Sigmoid colon (tissue), 4 donors: ENCODE results near the gene CD200.

Experiments
- CTCF ChIP-seq, 4 experiments: fragments of 450-650 bp in 3 of 4; fragments of 200-600 bp in 1 of 4; IDR thresholded peaks; one replicate each; pipeline ENCODE4 v1.5.1; 2016 to 2019; ENCODE audit warnings: antibody characterized with exemption in 4 of 4, mild to moderate bottlenecking in 3 of 4, moderate library complexity in 2 of 4
- EP300 ChIP-seq, 4 donors: sonication (generic); formaldehyde crosslinking; IDR thresholded peaks; one replicate each; pipeline ENCODE4 v1.6.1; 2017; ENCODE audit warnings: antibody characterized with exemption in 4 of 4
- POLR2A ChIP-seq, 2 donors: fragments of 450-650 bp; IDR thresholded peaks; one replicate each; pipeline ENCODE4 v1.6.1; 2016; ENCODE audit warnings: antibody characterized with exemption in 2 of 2, mild to moderate bottlenecking in 2 of 2, moderate library complexity in 2 of 2
- POLR2AphosphoS5 ChIP-seq, 4 donors: sonication (generic); formaldehyde crosslinking; IDR thresholded peaks; one replicate each; pipeline ENCODE4 v1.6.1; 2017; ENCODE audit warnings: antibody characterized with exemption in 4 of 4

- TF ChIP-seq CTCF (IDR thresholded peaks at IDR 0.05) (no peak), EP300 (IDR thresholded peaks at IDR 0.05) (no peak), POLR2A (IDR thresholded peaks at IDR 0.05) (no peak), POLR2AphosphoS5 (IDR thresholded peaks at IDR 0.05) (no peak)
Measured at GRCh38 chr3:112379020-112379690, 46.2 kb downstream of the CD200 start.
